PC-9 (cell line): ENCODE results near the gene AQP3. TPM values are rescaled to one million over a fixed set of nuclear protein-coding genes. Genes with fewer than 3 reads are reported as not detected.

ENCODE experiments used
- BruUV-seq: library from RNA; stranded (reverse); fragments of 400-500 nt; replicated peaks from 2 replicates; lab custom pipeline; 2021; lab: Mats Ljungman, UMichigan
- CTCF ChIA-PET: fragments of 300-600 bp; sonication (Branson Sonifier 250); formaldehyde crosslinking; loops from one replicate; lab custom pipeline; 2022; ENCODE audit warnings: antibody characterized with exemption; lab: Charles Lee
- POLR2A ChIA-PET: fragments of 300-600 bp; sonication (Branson Sonifier 250); formaldehyde crosslinking; loops from one replicate; lab custom pipeline; 2022; ENCODE audit warnings: antibody characterized with exemption; ENCODE audit not compliant: unreplicated experiment; lab: Charles Lee
- DNase-seq, 2 experiments: peaks; one replicate each; pipeline versions ENCODE4 v3.0.0 to v3.0.0-alpha.2; 2015 to 2022; ENCODE audit warnings: mixed read lengths in 1 of 2
- H2AFZ ChIP-seq: fragments of 200-600 bp; sonication (generic); 2 replicates; pipeline ENCODE4 v1.8.1; 2017; ENCODE audit warnings: antibody characterized with exemption
- H3F3A ChIP-seq: fragments of 200-600 bp; sonication (generic); 2 replicates; pipeline ENCODE4 v1.8.1; 2017; ENCODE audit warnings: antibody characterized with exemption, mild to moderate bottlenecking, low read depth; ENCODE audit not compliant: insufficient read depth
- H3K27ac ChIP-seq: fragments of 200-600 bp; sonication (generic); 2 replicates; pipeline ENCODE4 v1.6.1; 2016; ENCODE audit warnings: mixed run types
- H3K27me3 ChIP-seq: fragments of 200-600 bp; sonication (generic); 2 replicates; pipeline ENCODE4 v1.6.1; 2016; ENCODE audit warnings: low read depth, mixed run types; ENCODE audit not compliant: insufficient read depth
- H3K36me3 ChIP-seq: fragments of 200-600 bp; sonication (generic); 2 replicates; pipeline ENCODE4 v1.6.1; 2016; ENCODE audit warnings: low read depth, mixed run types
- H3K4me1 ChIP-seq: fragments of 200-600 bp; sonication (generic); replicated peaks from 2 replicates; pipeline ENCODE4 v1.6.1; 2016; ENCODE audit warnings: mixed run types; ENCODE audit not compliant: insufficient read depth
- H3K4me2 ChIP-seq: fragments of 200-600 bp; sonication (generic); 2 replicates; pipeline ENCODE4 v1.6.1; 2017; ENCODE audit warnings: mixed run types
- H3K4me3 ChIP-seq: fragments of 200-600 bp; sonication (generic); 2 replicates; pipeline ENCODE4 v1.6.1; 2016; ENCODE audit warnings: mixed run types
- H3K79me2 ChIP-seq: fragments of 200-600 bp; sonication (generic); 2 replicates; pipeline ENCODE4 v1.6.1; 2017; ENCODE audit warnings: low read depth, mixed run types
- H3K9me2 ChIP-seq: fragments of 200-600 bp; sonication (generic); 2 replicates; pipeline ENCODE4 v1.8.1; 2017; ENCODE audit warnings: mild to moderate bottlenecking; ENCODE audit not compliant: insufficient read depth
- H3K9me3 ChIP-seq: fragments of 200-600 bp; sonication (generic); 2 replicates; pipeline ENCODE4 v1.8.1; 2016; ENCODE audit warnings: low read depth; ENCODE audit not compliant: insufficient read depth
- H4K20me1 ChIP-seq: fragments of 200-600 bp; sonication (generic); 2 replicates; pipeline ENCODE4 v1.8.1; 2017; ENCODE audit not compliant: insufficient read depth
- EZH2 ChIP-seq: fragments of 200-600 bp; sonication (generic); IDR thresholded peaks from 2 replicates; pipeline ENCODE4 v1.8.0; 2017; ENCODE audit warnings: antibody characterized with exemption, low read depth
- intact Hi-C: fragments of 100-400 bp; cut with micrococcal nuclease; formaldehyde crosslinking; loops from one replicate; pipeline ENCODE4 v1.10.0; 2022; ENCODE audit not compliant: unreplicated experiment
- total RNA-seq: library from RNA; stranded (reverse); gene quantifications from 2 replicates; pipeline ENCODE4 v1.2.3, GENCODE V29; 2021
- TF ChIP-seq, protein P1 (sequence below): fragments of 200-600 bp; sonication (generic); conservative IDR thresholded peaks from 2 replicates; pipeline ENCODE4 v1.6.1; 2017; ENCODE audit warnings: mixed run types, antibody characterized with exemption, mild to moderate bottlenecking, moderate library complexity

AQP3 gene
- total RNA-seq, 1 experiment from 2014 or later, result 9.9 TPM

DNA sequence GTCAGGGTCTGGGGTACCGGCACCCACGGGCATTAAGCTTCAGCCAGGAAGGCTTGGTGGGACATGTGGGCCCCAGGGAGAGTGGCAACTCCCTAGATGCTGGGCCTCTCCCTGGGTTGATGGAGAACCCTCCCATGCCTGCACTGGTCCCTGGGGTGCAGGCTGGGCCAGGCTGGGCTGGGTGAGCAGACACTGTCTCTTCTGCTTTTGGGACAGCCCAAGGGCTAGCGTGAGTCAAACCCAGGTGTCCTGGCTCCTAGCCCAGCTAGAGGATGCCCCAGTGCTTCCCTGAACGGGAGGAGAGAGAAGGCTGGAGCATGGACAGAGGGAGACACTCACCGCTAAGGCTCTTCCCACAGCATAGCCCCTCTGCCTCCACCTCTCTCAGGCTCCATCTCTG lies 39.3 kb downstream of the AQP3 start:
- no peaks in the 10 kb centered on the region for H3K36me3 ChIP-seq
- H3K9me2 ChIP-seq, result no peaks in the 10 kb centered on the region
- ChIA-PET POLR2A (no interaction called here), CTCF (interaction anchor here (0.7 kb wide), 1 partner anchor 45 kb away, joined by 6 read pairs; no protein-coding TSS in a partner anchor)
- H3K9me3 ChIP-seq, result no peaks in the 10 kb centered on the region
- H3K4me2 ChIP-seq, result no peak overlapping the region
- H3K4me3 ChIP-seq, result no peak overlapping the region
- H2AFZ ChIP-seq, result no peak overlapping the region
- H3F3A ChIP-seq, result no peaks in the 10 kb centered on the region; the same call in 1 of the 2 replicates
- no peaks in the 10 kb centered on the region for H3K79me2 ChIP-seq
- no peaks in the 10 kb centered on the region for H4K20me1 ChIP-seq
- no peak for DNase-seq
- H3K4me1 ChIP-seq, result no peaks in the 10 kb centered on the region
- TF ChIP-seq, protein P1, sequence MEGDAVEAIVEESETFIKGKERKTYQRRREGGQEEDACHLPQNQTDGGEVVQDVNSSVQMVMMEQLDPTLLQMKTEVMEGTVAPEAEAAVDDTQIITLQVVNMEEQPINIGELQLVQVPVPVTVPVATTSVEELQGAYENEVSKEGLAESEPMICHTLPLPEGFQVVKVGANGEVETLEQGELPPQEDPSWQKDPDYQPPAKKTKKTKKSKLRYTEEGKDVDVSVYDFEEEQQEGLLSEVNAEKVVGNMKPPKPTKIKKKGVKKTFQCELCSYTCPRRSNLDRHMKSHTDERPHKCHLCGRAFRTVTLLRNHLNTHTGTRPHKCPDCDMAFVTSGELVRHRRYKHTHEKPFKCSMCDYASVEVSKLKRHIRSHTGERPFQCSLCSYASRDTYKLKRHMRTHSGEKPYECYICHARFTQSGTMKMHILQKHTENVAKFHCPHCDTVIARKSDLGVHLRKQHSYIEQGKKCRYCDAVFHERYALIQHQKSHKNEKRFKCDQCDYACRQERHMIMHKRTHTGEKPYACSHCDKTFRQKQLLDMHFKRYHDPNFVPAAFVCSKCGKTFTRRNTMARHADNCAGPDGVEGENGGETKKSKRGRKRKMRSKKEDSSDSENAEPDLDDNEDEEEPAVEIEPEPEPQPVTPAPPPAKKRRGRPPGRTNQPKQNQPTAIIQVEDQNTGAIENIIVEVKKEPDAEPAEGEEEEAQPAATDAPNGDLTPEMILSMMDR, result no peak
- TF ChIP-seq EZH2, result no peak
- BruUV-seq, result no TSS peak
- intact Hi-C loops, result no loop called here
- H3K27me3 ChIP-seq, result no peaks in the 10 kb centered on the region
- no peak overlapping the region for H3K27ac ChIP-seq

DNA sequence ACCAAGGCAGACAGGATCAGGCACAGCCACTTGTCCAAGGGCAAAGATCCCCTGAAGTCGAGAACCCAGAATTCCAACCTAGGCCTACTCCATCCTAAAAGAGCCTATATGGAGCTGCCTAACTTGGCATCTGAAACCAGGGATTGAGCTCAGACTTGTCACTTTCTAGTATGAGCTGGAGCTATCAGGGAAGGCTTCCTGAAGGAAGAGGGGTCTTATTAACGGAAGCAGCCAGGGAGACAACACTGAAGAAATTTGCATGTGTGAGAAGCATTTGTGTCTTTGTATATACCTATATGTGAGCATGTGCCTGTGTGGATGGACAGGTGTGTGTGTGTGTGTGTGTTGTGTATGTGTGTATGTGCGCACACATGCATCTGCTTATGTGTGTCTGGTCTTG lies 40.3 kb downstream of the AQP3 start:
- TF ChIP-seq, protein P1, result no peak
- no peaks in the 10 kb centered on the region for H3K27me3 ChIP-seq
- H3K4me3 ChIP-seq, result no peak overlapping the region
- BruUV-seq, result no TSS peak
- no peak overlapping the region for H3K27ac ChIP-seq
- no peaks in the 10 kb centered on the region for H3K4me1 ChIP-seq
- H3F3A ChIP-seq, result no peaks in the 10 kb centered on the region; the same call in 1 of the 2 replicates
- no peaks in the 10 kb centered on the region for H3K9me2 ChIP-seq
- intact Hi-C loops, result no loop called here
- no peak for DNase-seq
- no peaks in the 10 kb centered on the region for H3K9me3 ChIP-seq
- no peak overlapping the region for H2AFZ ChIP-seq
- no peaks in the 10 kb centered on the region for H3K36me3 ChIP-seq
- no peaks in the 10 kb centered on the region for H4K20me1 ChIP-seq
- ChIA-PET CTCF (interaction anchor here (0.6 to 0.7 kb wide), 2 partner anchors 55 to 59 kb away, joined by 3 read pairs; no protein-coding TSS in a partner anchor), POLR2A (no interaction called here)
- no peak overlapping the region for H3K4me2 ChIP-seq
- no peaks in the 10 kb centered on the region for H3K79me2 ChIP-seq

DNA sequence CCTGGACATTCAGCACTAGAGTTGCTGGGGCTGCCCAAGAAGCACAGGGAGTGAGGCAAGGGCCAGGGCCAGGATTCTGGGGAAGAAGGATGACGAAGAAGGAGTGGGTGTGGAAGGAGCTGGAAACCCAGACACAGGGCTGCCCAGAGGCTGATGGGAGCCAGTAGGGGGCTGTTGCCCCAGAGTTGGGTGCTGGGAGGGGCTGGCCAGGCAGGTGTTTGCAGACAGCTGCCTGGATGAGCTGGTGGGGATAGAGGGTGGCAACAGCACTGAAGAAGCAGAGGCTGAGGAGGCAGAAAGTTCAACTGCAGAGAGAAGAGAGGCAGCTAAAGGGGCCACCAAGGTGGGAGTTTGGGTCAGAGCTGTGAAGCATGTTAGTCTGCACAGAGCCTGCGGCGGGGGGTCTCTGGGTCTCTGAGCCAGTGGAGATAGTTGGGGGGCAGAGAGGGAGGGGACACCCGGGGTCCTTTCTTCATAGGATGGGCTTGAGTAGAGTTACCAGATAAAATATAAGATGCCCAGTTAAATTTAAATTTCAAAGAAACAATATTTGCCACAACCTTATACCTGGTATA lies 42.5 kb downstream of the AQP3 start:
- ChIA-PET POLR2A (no interaction called here), CTCF (interaction anchor here (0.6 to 2.5 kb wide), 5 partner anchors 11 to 219 kb away, joined by 3 to 9 read pairs (median 7); partner anchors contain the start of gene NOL6)
- no peak for TF ChIP-seq EZH2
- TF ChIP-seq, protein P1, result no peak
- Histone ChIP-seq H3K4me2 (no peak overlapping the region), H3F3A (no peaks in the 10 kb centered on the region; the same call in 1 of the 2 replicates), H2AFZ (no peak overlapping the region), H3K27ac (no peak overlapping the region), H3K9me2 (no peaks in the 10 kb centered on the region), H3K79me2 (no peaks in the 10 kb centered on the region), H3K4me1 (no peaks in the 10 kb centered on the region), H4K20me1 (no peaks in the 10 kb centered on the region), H3K4me3 (no peak overlapping the region), H3K36me3 (no peaks in the 10 kb centered on the region), H3K27me3 (no peaks in the 10 kb centered on the region), H3K9me3 (no peaks in the 10 kb centered on the region)
- DNase-seq, result no peak
- intact Hi-C loops, result no loop called here
- BruUV-seq, result no TSS peak
